ENCODE results near the gene SNTA1.
"Not testable (repeated sequence)": the region's sequence is repeated elsewhere in the genome, so short reads cannot be mapped to it uniquely, and the experiment has no call there.

SNTA1 gene

GRCh38 chr20:33465481-33466302, 22.1 kb upstream of the SNTA1 start:
- H3K4me3 ChIP-seq (ENCODE audit: low read depth in 1 of 2, low read length in 2 of 2) = no peak overlapping the region
- H3K9ac ChIP-seq (ENCODE audit: low read depth in 1 of 2, low read length in 2 of 2) = no peak overlapping the region
- H3K4me1 ChIP-seq (ENCODE audit: control insufficient read depth in 1 of 2, insufficient read depth in 2 of 2, low read length in 2 of 2) = no peaks in the 10 kb centered on the region
- H3K9me3 ChIP-seq (ENCODE audit: control insufficient read depth in 1 of 2, low read length in 2 of 2) = no peaks in the 10 kb centered on the region
- no peaks in the 10 kb centered on the region for H3K36me3 ChIP-seq (ENCODE audit: control insufficient read depth in 1 of 2, insufficient read depth in 2 of 2, low read length in 2 of 2)
- H3K27me3 ChIP-seq (ENCODE audit: control insufficient read depth in 1 of 2, insufficient read depth in 2 of 2, low read length in 2 of 2) = no peaks in the 10 kb centered on the region
- H3K27ac ChIP-seq (ENCODE audit: low read depth, low read length) = no peak overlapping the region

GRCh38 chr20:33464759-33465158, 21.2 kb upstream of the SNTA1 start:
- not testable (repeated sequence) for H3K9me3 ChIP-seq (ENCODE audit: control insufficient read depth in 1 of 2, low read length in 2 of 2); H3K27ac ChIP-seq (ENCODE audit: low read depth, low read length); H3K9ac ChIP-seq (ENCODE audit: low read depth in 1 of 2, low read length in 2 of 2); H3K4me1 ChIP-seq (ENCODE audit: control insufficient read depth in 1 of 2, insufficient read depth in 2 of 2, low read length in 2 of 2); H3K36me3 ChIP-seq (ENCODE audit: control insufficient read depth in 1 of 2, insufficient read depth in 2 of 2, low read length in 2 of 2); H3K4me3 ChIP-seq (ENCODE audit: low read depth in 1 of 2, low read length in 2 of 2); H3K27me3 ChIP-seq (ENCODE audit: control insufficient read depth in 1 of 2, insufficient read depth in 2 of 2, low read length in 2 of 2)

GRCh38 chr20:33463332-33464101, 20.0 kb upstream of the SNTA1 start:
- no peaks in the 10 kb centered on the region for H3K27me3 ChIP-seq (ENCODE audit: control insufficient read depth in 1 of 2, insufficient read depth in 2 of 2, low read length in 2 of 2)
- no peaks in the 10 kb centered on the region for H3K9me3 ChIP-seq (ENCODE audit: control insufficient read depth in 1 of 2, low read length in 2 of 2)
- H3K36me3 ChIP-seq (ENCODE audit: control insufficient read depth in 1 of 2, insufficient read depth in 2 of 2, low read length in 2 of 2) = no peaks in the 10 kb centered on the region
- no peak overlapping the region for H3K9ac ChIP-seq (ENCODE audit: low read depth in 1 of 2, low read length in 2 of 2)
- no peak overlapping the region for H3K4me3 ChIP-seq (ENCODE audit: low read depth in 1 of 2, low read length in 2 of 2)
- H3K27ac ChIP-seq (ENCODE audit: low read depth, low read length) = no peak overlapping the region
- no peaks in the 10 kb centered on the region for H3K4me1 ChIP-seq (ENCODE audit: control insufficient read depth in 1 of 2, insufficient read depth in 2 of 2, low read length in 2 of 2)

GRCh38 chr20:33460711-33461110, 17.1 kb upstream of the SNTA1 start:
- Histone ChIP-seq H3K27me3 (ENCODE audit: control insufficient read depth in 1 of 2, insufficient read depth in 2 of 2, low read length in 2 of 2) (no peaks in the 10 kb centered on the region), H3K4me3 (ENCODE audit: low read depth in 1 of 2, low read length in 2 of 2) (no peak overlapping the region), H3K27ac (ENCODE audit: low read depth, low read length) (no peak overlapping the region), H3K4me1 (ENCODE audit: control insufficient read depth in 1 of 2, insufficient read depth in 2 of 2, low read length in 2 of 2) (no peaks in the 10 kb centered on the region), H3K9me3 (ENCODE audit: control insufficient read depth in 1 of 2, low read length in 2 of 2) (no peaks in the 10 kb centered on the region), H3K36me3 (ENCODE audit: control insufficient read depth in 1 of 2, insufficient read depth in 2 of 2, low read length in 2 of 2) (no peaks in the 10 kb centered on the region), H3K9ac (ENCODE audit: low read depth in 1 of 2, low read length in 2 of 2) (no peak overlapping the region)

- no peak overlapping the region for H3K27ac ChIP-seq (ENCODE audit: low read depth, low read length)
- H3K4me1 ChIP-seq (ENCODE audit: control insufficient read depth in 1 of 2, insufficient read depth in 2 of 2, low read length in 2 of 2) = no peaks in the 10 kb centered on the region
- no peaks in the 10 kb centered on the region for H3K27me3 ChIP-seq (ENCODE audit: control insufficient read depth in 1 of 2, insufficient read depth in 2 of 2, low read length in 2 of 2)
- H3K4me3 ChIP-seq (ENCODE audit: low read depth in 1 of 2, low read length in 2 of 2) = no peak overlapping the region
- no peaks in the 10 kb centered on the region for H3K36me3 ChIP-seq (ENCODE audit: control insufficient read depth in 1 of 2, insufficient read depth in 2 of 2, low read length in 2 of 2)
- no peak overlapping the region for H3K9ac ChIP-seq (ENCODE audit: low read depth in 1 of 2, low read length in 2 of 2)
- H3K9me3 ChIP-seq (ENCODE audit: control insufficient read depth in 1 of 2, low read length in 2 of 2) = no peaks in the 10 kb centered on the region
These were observed 16.0 kb upstream of the SNTA1 start for GRCh38 chr20:33459599-33459998.

GRCh38 chr20:33456916-33457642, 13.5 kb upstream of the SNTA1 start:
- not testable (repeated sequence) for H3K27ac ChIP-seq (ENCODE audit: low read depth, low read length); H3K9me3 ChIP-seq (ENCODE audit: control insufficient read depth in 1 of 2, low read length in 2 of 2); H3K36me3 ChIP-seq (ENCODE audit: control insufficient read depth in 1 of 2, insufficient read depth in 2 of 2, low read length in 2 of 2); H3K27me3 ChIP-seq (ENCODE audit: control insufficient read depth in 1 of 2, insufficient read depth in 2 of 2, low read length in 2 of 2); H3K4me1 ChIP-seq (ENCODE audit: control insufficient read depth in 1 of 2, insufficient read depth in 2 of 2, low read length in 2 of 2); H3K4me3 ChIP-seq (ENCODE audit: low read depth in 1 of 2, low read length in 2 of 2)
- H3K9ac ChIP-seq (ENCODE audit: low read depth in 1 of 2, low read length in 2 of 2) = peak overlapping the region in 1 of 2 donors; percentile 18

GRCh38 chr20:33450867-33451266, 7.3 kb upstream of the SNTA1 start:
- H3K4me3 ChIP-seq (ENCODE audit: low read depth in 1 of 2, low read length in 2 of 2) = no peak overlapping the region
- H3K27me3 ChIP-seq (ENCODE audit: control insufficient read depth in 1 of 2, insufficient read depth in 2 of 2, low read length in 2 of 2) = no peaks in the 10 kb centered on the region
- H3K27ac ChIP-seq (ENCODE audit: low read depth, low read length) = no peak overlapping the region
- no peaks in the 10 kb centered on the region for H3K4me1 ChIP-seq (ENCODE audit: control insufficient read depth in 1 of 2, insufficient read depth in 2 of 2, low read length in 2 of 2)
- H3K9me3 ChIP-seq (ENCODE audit: control insufficient read depth in 1 of 2, low read length in 2 of 2) = no peaks in the 10 kb centered on the region
- H3K9ac ChIP-seq (ENCODE audit: low read depth in 1 of 2, low read length in 2 of 2) = no peak overlapping the region
- no peaks in the 10 kb centered on the region for H3K36me3 ChIP-seq (ENCODE audit: control insufficient read depth in 1 of 2, insufficient read depth in 2 of 2, low read length in 2 of 2)

GRCh38 chr20:33445881-33446625, 2.5 kb upstream of the SNTA1 start:
- Histone ChIP-seq H3K36me3 (ENCODE audit: control insufficient read depth in 1 of 2, insufficient read depth in 2 of 2, low read length in 2 of 2) (no peaks in the 10 kb centered on the region), H3K27me3 (ENCODE audit: control insufficient read depth in 1 of 2, insufficient read depth in 2 of 2, low read length in 2 of 2) (no peaks in the 10 kb centered on the region), H3K9ac (ENCODE audit: low read depth in 1 of 2, low read length in 2 of 2) (no peak overlapping the region), H3K4me1 (ENCODE audit: control insufficient read depth in 1 of 2, insufficient read depth in 2 of 2, low read length in 2 of 2) (peaks cover 14 to 16% of the 10 kb centered on the region in 2 donors), H3K4me3 (ENCODE audit: low read depth in 1 of 2, low read length in 2 of 2) (no peak overlapping the region), H3K9me3 (ENCODE audit: control insufficient read depth in 1 of 2, low read length in 2 of 2) (no peaks in the 10 kb centered on the region), H3K27ac (ENCODE audit: low read depth, low read length) (no peak overlapping the region)

GRCh38 chr20:33444797-33445560, 1.4 kb upstream of the SNTA1 start:
- H3K4me1 ChIP-seq (ENCODE audit: control insufficient read depth in 1 of 2, insufficient read depth in 2 of 2, low read length in 2 of 2) = peaks cover 14 to 16% of the 10 kb centered on the region in 2 donors
- no peak overlapping the region for H3K9ac ChIP-seq (ENCODE audit: low read depth in 1 of 2, low read length in 2 of 2)
- no peaks in the 10 kb centered on the region for H3K9me3 ChIP-seq (ENCODE audit: control insufficient read depth in 1 of 2, low read length in 2 of 2)
- H3K27ac ChIP-seq (ENCODE audit: low read depth, low read length) = no peak overlapping the region
- peak overlapping the region; percentile 49 to 83 for H3K4me3 ChIP-seq (ENCODE audit: low read depth in 1 of 2, low read length in 2 of 2)
- H3K36me3 ChIP-seq (ENCODE audit: control insufficient read depth in 1 of 2, insufficient read depth in 2 of 2, low read length in 2 of 2) = no peaks in the 10 kb centered on the region
- H3K27me3 ChIP-seq (ENCODE audit: control insufficient read depth in 1 of 2, insufficient read depth in 2 of 2, low read length in 2 of 2) = no peaks in the 10 kb centered on the region

All from duodenal mucosa (tissue), 2 donors.